GM12878 (cell line): ENCODE measurements around the gene MBNL1. TPM values are rescaled to one million over a fixed set of nuclear protein-coding genes. Genes with fewer than 3 reads are reported as not detected.

Experiments
- ATAC-seq: fragments of 200-7000 bp; cut with Tn5 transposase; 3 replicates; pipeline ENCODE4 v1.9.1; 2020; ENCODE audit warnings: mild to moderate bottlenecking, moderate library complexity
- BruUV-seq: library from RNA; stranded (reverse); fragments of 400-500 nt; replicated peaks from 2 replicates; lab custom pipeline; 2021; lab: Mats Ljungman, UMichigan
- CTCF ChIA-PET: fragments of 300-600 bp; sonication (Branson Sonifier 250); formaldehyde crosslinking; extraction: SDS; loops from one replicate; lab custom pipeline; 2021; ENCODE audit warnings: inconsistent platforms; lab: Yijun Ruan, JAX
- POLR2A ChIA-PET: fragments of 350-600 bp; formaldehyde crosslinking; extraction: SDS; loops from one replicate; lab custom pipeline; 2021; ENCODE audit warnings: inconsistent platforms; lab: Charles Lee
- RAD21 ChIA-PET: fragments of 300-600 bp; sonication (Branson Sonifier 250); formaldehyde crosslinking; loops from one replicate; lab custom pipeline; 2023; ENCODE audit warnings: antibody characterized with exemption; ENCODE audit not compliant: unreplicated experiment; lab: Charles Lee
- SMC1A ChIA-PET: fragments of 300-600 bp; sonication (Branson Sonifier 250); formaldehyde crosslinking; loops from one replicate; lab custom pipeline; 2023; ENCODE audit not compliant: unreplicated experiment, uncharacterized antibody; lab: Charles Lee
- DNase-seq: peaks from one replicate; pipeline ENCODE4 v3.0.0-alpha.2; 2011; ENCODE audit warnings: low read depth, low spot score
- FAIRE-seq: peaks from 3 replicates; lab custom pipeline; 2011; peaks lifted over from hg19 to GRCh38; lab: Jason Lieb, UNC
- H2AFZ ChIP-seq: 2 replicates; pipeline ENCODE4 v1.6.0; 2011; ENCODE audit warnings: low read depth, low read length, control low read depth; ENCODE audit not compliant: control insufficient read depth
- H3K27ac ChIP-seq: 2 replicates; pipeline ENCODE4 v1.5.1; 2011; ENCODE audit warnings: control low read depth; ENCODE audit not compliant: control insufficient read depth, insufficient read depth
- H3K27me3 ChIP-seq, 2 experiments: replicated peaks in 1 of 2; 2 replicates each; pipeline versions ENCODE4 v1.6.0 to v1.6.1; 2011; ENCODE audit warnings: low read length in 1 of 2; ENCODE audit not compliant: control insufficient read depth in 2 of 2, insufficient read depth in 2 of 2
- H3K36me3 ChIP-seq, 2 experiments: 2 replicates each; pipeline ENCODE4 v1.5.1; 2011; ENCODE audit warnings: low read length in 1 of 2; ENCODE audit not compliant: control insufficient read depth in 2 of 2, insufficient read depth in 2 of 2
- H3K4me1 ChIP-seq: 2 replicates; pipeline ENCODE4 v1.6.1; 2011; ENCODE audit warnings: mild to moderate bottlenecking, low read length, moderate library complexity, mixed read lengths; ENCODE audit not compliant: control insufficient read depth, insufficient read depth
- H3K4me2 ChIP-seq: 2 replicates; pipeline ENCODE4 v1.6.0; 2011; ENCODE audit warnings: control low read depth; ENCODE audit not compliant: control insufficient read depth, insufficient read depth
- H3K4me3 ChIP-seq: fragments of 200-600 bp; sonication (generic); 2 replicates; pipeline ENCODE4 v1.5.1; 2016
- H3K79me2 ChIP-seq: 2 replicates; pipeline ENCODE4 v1.6.0; 2011; ENCODE audit warnings: low read length; ENCODE audit not compliant: control insufficient read depth, insufficient read depth
- H3K9ac ChIP-seq: 2 replicates; pipeline ENCODE4 v1.8.0; 2011; ENCODE audit warnings: low read length, control low read depth, mixed read lengths; ENCODE audit not compliant: control insufficient read depth, insufficient read depth
- H3K9me3 ChIP-seq: replicated peaks from 3 replicates; pipeline ENCODE4 v1.5.1; 2011; ENCODE audit warnings: mild to moderate bottlenecking, low read length; ENCODE audit not compliant: control insufficient read depth, insufficient read depth
- H4K20me1 ChIP-seq: 2 replicates; pipeline ENCODE4 v1.6.0; 2011; ENCODE audit not compliant: control insufficient read depth, insufficient read depth
- CREM ChIP-seq: IDR thresholded peaks from 2 replicates; pipeline ENCODE4 v1.6.1; 2014; ENCODE audit warnings: antibody characterized with exemption, low read depth
- ETV6 ChIP-seq, 2 experiments: fragments of 450-650 bp in 1 of 2; IDR thresholded peaks in 1 of 2; conservative IDR thresholded peaks in 1 of 2; 2 replicates each; pipeline ENCODE4 v1.6.1; 2014; ENCODE audit warnings: antibody characterized with exemption in 1 of 2, borderline replicate concordance in 1 of 2, low read depth in 1 of 2, mild to moderate bottlenecking in 1 of 2, moderate library complexity in 1 of 2
- MEF2B ChIP-seq: fragments of 450-650 bp; IDR thresholded peaks from 2 replicates; pipeline ENCODE4 v1.6.1; 2018; ENCODE audit warnings: mild to moderate bottlenecking, moderate library complexity; ENCODE audit not compliant: partially characterized antibody, poor library complexity, severe bottlenecking
- RFX5 ChIP-seq: IDR thresholded peaks from 2 replicates; pipeline ENCODE4 v1.6.1; 2011; ENCODE audit warnings: low read depth, low read length, improper control_type of control experiment
- TARDBP ChIP-seq: IDR thresholded peaks from 2 replicates; pipeline ENCODE4 v1.6.1; 2016; ENCODE audit warnings: borderline replicate concordance
- whole genome bisulfite sequencing: methylation state at CpG from one replicate; pipeline ENCODE4 v1.1.6; 2016; ENCODE audit warnings: low lambda C conversion rate; ENCODE audit not compliant: insufficient replicate concordance, insufficient coverage; ENCODE audit errors: missing lambda C conversion rate; 5-methylcytosine and 5-hydroxymethylcytosine counted together
- in situ Hi-C: fragments of 300-500 bp; cut with MboI; formaldehyde crosslinking; loops from 9 replicates; pipeline ENCODE4 v1.14.3; 2018; ENCODE audit warnings: mixed read lengths
- intact Hi-C: fragments of 100-400 bp; cut with micrococcal nuclease; formaldehyde crosslinking; loops from one replicate; pipeline ENCODE4 v1.14.2; 2022; ENCODE audit not compliant: unreplicated experiment
- polyA plus RNA-seq, 11 experiments: library from polyadenylated mRNA; depleted of rRNA in 4 of 11; unstranded in 6 of 11; stranded (reverse) in 5 of 11; fragments of >200 nt; fragmentation: Nextera tagmentation in 4 of 11; fragmentation: Illumina TruSeq in 1 of 11; extraction: Ambion mirVana in 4 of 11; extraction: Trizol in 1 of 11; gene quantifications; 1 replicate in 1 of 11; 2 replicates in 10 of 11; pipeline versions ENCODE4 v1.2.1 to v1.2.3, GENCODE V29; 2011 to 2016; ENCODE audit warnings: inconsistent platforms in 2 of 11, missing spikeins in 2 of 11, low read depth in 1 of 11
- total RNA-seq, 4 experiments: library from RNA; depleted of rRNA in 3 of 4; stranded (reverse); fragments of >200 nt in 3 of 4; fragmentation: Illumina TruSeq in 1 of 4; extraction: Trizol in 1 of 4; gene quantifications; 2 replicates each; pipeline versions ENCODE4 v1.2.1 to v1.2.3, GENCODE V29; 2013 to 2021

MBNL1 gene
- total and polyA plus RNA-seq, 10 of the 15 experiments (the other 5 are each of a cell fraction or from before 2014, with no cell fraction given), result 59.6 to 337 (median 143) TPM

DNA sequence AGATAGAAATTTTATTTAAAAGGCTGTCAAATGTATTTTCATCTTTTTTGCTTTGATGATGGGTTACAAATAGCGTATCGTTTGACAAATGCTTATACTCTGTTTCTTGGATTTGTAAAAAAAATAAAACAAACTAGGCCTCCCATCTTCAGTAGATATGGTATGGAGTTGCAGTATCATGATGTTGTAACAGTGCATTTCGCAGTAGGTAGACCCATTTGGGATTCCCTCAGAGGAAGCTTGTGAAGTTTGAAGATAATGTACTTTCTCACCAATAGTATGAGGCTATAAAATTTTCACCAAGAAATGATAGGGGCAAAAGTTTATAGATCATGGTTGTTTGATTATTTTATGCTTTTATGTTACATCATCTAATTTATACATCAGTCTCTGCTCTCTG is 10.8 kb downstream of the MBNL1 start (continued):
- TF ChIP-seq ETV6 (conservative IDR thresholded peaks at IDR 0.05 in 1 of 2, IDR thresholded peaks at IDR 0.05 in 1 of 2; ENCODE audit: borderline replicate concordance in 1 of 2, low read depth in 1 of 2) (no peak), RFX5 (no peak)
- TF ChIP-seq, all 136 proteins: peak for 0

DNA sequence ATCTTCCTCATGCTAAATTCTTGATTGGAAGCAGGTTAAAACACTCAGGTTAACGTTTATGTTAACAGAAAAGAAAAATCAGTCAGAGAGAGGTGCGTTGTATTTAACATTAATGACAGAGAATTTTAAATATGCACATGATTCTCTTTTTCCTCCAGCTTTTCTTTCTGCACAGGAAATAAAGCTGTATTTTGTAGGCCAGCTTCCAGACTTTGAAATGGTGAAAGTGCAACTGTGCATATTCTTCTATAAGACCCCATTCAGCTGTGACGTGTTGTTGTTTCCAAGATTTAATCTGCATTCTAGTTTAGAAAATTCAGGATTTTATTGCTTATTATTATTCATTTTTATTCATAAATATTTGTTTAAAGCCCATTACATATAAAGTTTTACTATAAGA is 11.8 kb downstream of the MBNL1 start:
- H3K9me3 ChIP-seq, result no peaks in the 10 kb centered on the region; the same call in 2 of the 3 replicates
- FAIRE-seq (peak; percentile 7), DNase-seq (no peak), ATAC-seq (no peak)
- no peaks in the 10 kb centered on the region; the same call in 1 of the 2 replicates for H4K20me1 ChIP-seq
- H3K36me3 ChIP-seq, result no peaks in the 10 kb centered on the region
- H3K4me2 ChIP-seq, result peak overlapping the region; percentile 66; the same call in 1 of the 2 replicates
- TF ChIP-seq CREM (no peak), MEF2B (no peak), TARDBP (no peak)
- RAD21 ChIA-PET, result interaction anchor here (0.8 to 7.0 kb wide), 18 partner anchors 10 to 209 kb away, joined by 3 to 53 read pairs (median 6); partner anchors contain the start of gene MBNL1
- no peak overlapping the region for H2AFZ ChIP-seq
- no TSS peak for BruUV-seq
- peak overlapping the region; percentile 14; the same call in 1 of the 2 replicates for H3K4me3 ChIP-seq
- WGBS, result 43% methylated on average over 3 of the region's 3 CpGs
- H3K27me3 ChIP-seq, result no peaks in the 10 kb centered on the region
- POLR2A ChIA-PET, result interaction anchor here (1.0 to 4.8 kb wide), 3 partner anchors 8 to 20 kb away, joined by 3 to 24 read pairs (median 10); no protein-coding TSS in a partner anchor
- no peak overlapping the region for H3K9ac ChIP-seq
- SMC1A ChIA-PET, result interaction anchor here (0.7 to 10.3 kb wide), 17 partner anchors 8 to 168 kb away, joined by 3 to 115 read pairs (median 10); partner anchors contain the start of gene MBNL1
- in situ Hi-C loops, result no loop called here
- H3K79me2 ChIP-seq, result peaks cover 100% of the 10 kb centered on the region
- H3K4me1 ChIP-seq, result peaks cover 45% of the 10 kb centered on the region
- H3K27ac ChIP-seq, result peak overlapping the region; percentile 0; the same call in 1 of the 2 replicates
- CTCF ChIA-PET, result interaction anchor here (0.6 to 6.0 kb wide), 6 partner anchors 10 to 162 kb away, joined by 3 to 34 read pairs (median 14); no protein-coding TSS in a partner anchor
- intact Hi-C loops, result no loop called here
